ENCODE data around the gene DUSP2.
"Not testable (repeated sequence)": the region's sequence is repeated elsewhere in the genome, so short reads cannot be mapped to it uniquely, and the experiment has no call there.

DUSP2 gene

DNA sequence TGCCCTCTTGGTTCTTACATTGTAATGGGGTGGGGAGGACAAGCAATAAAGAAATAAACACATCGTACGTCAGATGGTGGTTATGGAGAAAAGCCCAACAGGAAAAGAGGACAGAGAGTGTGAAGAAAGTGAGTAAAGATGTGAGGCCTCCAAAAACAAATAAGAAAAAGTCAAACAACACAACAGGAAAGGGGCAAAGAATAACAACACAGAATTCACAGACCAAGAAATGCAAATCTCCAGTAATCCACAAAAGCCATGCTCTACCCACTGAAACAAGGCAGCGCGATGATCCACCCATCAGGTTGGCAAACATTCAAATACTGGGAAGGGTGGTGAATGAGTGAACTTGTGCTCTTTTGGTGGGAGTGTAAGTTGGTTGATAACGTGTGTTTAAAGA is 16.7 kb upstream of the DUSP2 start:
- DNase-seq (ENCODE audit: low read depth) = no peak

DNA sequence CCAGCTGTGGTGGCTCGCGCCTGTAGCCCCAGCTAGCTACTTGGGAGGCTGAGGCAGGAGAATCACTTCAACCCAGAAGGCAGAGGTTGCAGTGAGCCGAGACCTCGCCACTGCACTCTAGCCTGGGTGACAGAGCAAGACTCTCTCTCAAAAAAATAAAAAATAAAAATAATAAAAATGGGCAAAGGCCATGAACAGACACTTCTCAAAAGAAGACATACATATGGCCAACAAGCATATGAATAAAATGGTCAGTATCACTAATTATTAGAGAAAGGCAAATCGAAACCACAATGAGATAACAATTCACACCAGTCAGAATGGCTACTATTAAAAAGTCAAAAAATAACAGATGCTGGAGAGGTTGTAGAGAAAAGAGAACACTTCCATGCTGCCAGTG is 15.1 kb upstream of the DUSP2 start:
- DNase-seq (ENCODE audit: low read depth) = not testable (repeated sequence)

DNA sequence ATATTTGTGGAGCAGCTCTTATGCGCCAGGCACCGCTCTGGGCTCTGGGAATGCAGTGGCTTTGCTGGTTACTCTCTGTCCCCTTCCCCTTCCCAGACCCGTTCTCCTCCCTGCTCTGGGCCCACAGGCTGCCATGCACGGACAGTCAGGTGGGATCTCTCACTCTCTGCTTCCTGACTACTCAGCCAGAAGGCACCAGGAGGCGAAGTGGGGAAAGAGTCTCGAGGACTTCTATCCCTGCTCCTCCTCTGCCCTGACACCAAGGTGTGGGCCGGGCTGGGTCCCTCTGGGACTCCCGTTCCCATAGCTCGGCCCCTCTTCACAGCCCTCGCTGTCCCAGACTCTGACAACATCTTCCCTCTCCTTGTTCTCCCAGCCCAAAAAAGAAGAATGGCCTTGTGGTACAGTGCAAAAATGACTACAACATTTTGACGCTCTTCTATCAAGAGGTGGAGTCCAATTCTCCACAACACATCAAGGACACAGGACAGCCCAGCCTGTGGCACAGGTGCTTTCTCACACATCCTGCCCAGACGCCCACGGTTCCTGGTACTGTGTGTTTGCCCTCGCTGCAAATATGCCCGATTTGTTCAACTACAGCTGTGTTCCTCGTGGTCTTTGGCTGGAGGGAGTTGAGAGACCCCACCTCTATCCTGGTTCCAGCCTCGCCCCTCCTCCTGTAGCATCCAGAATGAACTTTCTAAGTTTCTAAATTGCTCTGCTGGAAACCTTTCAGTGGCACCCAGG is 14.0 kb upstream of the DUSP2 start:
- no peak for DNase-seq (ENCODE audit: low read depth)

DNA sequence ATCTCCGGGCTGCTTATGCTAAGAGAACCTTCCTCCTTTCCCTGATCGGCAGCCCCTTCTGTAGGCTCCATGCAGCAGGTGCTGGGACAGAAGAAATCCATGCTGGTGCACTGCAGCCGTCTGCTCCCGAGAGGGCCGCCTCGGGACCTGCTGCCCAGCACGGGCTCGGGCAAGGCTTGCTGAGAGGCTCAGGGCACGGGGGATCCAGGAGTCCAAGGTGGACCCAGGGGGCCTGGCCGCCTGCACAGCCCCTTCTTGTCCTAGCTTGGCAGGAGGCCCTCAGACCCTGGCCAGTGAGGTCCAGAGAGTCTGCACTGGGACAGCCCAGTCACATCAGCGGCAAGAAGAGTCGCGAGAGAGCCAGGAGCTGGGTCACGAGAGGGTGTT is 13.3 kb upstream of the DUSP2 start:
- DNase-seq (ENCODE audit: low read depth) = no peak

DNA sequence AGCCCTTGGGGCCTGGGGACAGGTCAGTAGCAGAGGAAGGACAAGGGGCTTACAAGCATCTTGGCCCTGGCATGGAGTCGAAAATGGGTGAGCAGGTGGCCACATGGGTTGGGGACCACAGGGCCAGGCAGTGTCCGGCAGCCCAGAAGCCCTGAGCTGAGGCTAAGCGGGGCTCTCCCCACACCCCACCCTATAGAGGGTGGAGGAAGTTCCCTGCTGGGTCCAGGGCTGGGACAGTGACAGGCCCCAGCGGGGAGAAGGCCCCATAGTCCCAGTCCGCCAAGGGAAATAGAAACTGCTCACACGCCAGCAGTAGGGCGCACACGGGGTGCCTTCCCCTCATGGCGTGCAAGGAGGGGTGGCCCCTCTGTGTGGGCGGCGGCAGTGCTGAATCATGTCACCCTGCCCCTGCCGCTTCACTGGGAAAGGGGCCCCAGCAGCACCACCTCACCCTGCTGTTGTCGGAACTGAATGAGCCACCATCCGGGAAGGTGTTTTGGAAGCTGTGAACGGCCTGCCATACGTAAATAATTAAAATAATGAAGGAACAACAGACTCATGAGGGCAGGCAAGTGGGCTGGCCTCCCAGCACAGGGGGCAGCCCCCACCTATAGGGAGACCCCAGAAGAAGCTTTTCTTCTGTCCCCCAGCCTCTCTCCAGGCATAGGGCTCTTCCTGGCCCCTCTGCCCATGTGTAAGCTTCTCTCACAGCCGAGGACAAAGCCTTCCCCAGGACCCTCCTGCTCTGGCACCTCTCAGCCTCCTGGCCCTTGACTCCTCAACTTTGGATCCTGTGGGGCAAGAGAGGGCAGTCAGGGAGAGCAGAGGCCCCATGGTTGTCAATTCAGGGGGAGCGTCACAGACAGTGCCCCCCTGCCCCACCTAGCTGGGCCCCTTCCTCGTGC is 12.7 kb upstream of the DUSP2 start:
- DNase-seq (ENCODE audit: low read depth) = no peak

DNA sequence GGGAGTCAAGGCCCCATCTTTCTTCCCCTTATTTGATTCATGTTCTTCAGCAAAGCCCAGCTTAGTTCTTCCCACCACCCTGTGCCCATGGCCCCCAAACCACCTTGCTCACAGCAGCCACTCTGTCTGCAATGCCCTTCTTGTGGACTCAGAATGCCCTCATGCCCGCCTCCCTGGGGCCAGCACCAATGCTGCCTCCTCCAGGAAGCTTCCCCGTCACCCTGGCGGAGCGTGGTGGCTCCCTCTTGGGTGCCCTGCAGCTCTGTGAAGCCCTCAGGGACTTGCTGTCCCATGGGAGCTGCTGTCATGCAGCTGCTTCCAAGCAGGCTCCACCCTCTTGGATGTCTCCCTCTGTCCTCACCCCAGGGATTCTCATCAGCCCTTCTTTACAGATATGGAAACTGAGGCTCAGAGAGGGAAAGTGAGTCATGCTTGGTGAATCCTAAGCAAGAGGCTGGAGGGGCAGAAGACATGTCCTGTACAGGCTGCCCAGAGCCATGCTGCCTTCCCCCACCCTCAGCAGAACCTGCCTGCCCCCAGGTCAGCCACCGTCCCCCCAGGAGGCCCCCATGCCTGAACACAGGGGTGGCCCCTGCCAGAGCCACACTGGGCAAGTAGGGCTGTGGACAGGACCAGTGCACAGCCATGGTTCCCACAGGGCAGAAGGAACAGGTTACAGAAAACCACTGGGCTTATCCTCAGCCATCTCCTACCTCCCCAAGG is 11.8 kb upstream of the DUSP2 start:
- DNase-seq (ENCODE audit: low read depth) = no peak

DNA sequence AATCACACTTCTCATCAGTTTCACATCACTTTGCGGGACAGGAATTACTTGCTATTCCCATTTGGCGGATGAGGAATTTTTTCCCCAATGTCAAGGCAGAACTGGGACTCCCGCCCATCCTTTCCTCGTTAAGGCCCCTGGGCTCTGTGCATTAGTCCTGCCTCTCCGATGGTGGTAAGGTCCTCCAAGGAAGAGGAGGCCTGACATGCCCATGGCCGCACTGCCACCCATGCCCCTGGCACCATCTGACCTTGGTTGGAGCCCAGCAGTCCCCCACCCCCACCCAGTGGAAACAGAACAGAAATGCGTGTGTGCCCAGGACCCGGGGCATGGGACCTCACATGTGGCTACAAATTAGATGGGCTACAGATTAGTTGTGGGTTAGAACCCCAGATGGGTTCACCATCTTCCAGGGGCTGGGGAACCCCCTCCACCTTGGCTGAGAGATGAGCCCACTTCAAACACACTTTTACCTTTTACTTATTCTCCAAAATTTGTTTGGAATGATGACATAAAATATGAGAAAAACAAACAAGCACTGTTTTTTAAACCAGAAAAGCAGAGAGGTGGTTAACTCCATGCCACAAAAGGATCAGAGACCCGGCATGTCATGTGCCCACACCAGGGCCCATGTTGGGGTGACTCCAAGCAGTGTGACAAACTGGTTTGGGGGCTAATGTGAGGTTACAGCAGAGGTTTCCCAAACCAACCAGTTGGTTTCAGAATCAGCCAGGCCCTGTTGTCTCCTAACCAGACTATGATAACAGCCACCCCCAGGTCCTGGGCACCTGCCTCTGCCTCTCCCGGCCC is 11.0 kb upstream of the DUSP2 start:
- DNase-seq (ENCODE audit: low read depth) = no peak

DNA sequence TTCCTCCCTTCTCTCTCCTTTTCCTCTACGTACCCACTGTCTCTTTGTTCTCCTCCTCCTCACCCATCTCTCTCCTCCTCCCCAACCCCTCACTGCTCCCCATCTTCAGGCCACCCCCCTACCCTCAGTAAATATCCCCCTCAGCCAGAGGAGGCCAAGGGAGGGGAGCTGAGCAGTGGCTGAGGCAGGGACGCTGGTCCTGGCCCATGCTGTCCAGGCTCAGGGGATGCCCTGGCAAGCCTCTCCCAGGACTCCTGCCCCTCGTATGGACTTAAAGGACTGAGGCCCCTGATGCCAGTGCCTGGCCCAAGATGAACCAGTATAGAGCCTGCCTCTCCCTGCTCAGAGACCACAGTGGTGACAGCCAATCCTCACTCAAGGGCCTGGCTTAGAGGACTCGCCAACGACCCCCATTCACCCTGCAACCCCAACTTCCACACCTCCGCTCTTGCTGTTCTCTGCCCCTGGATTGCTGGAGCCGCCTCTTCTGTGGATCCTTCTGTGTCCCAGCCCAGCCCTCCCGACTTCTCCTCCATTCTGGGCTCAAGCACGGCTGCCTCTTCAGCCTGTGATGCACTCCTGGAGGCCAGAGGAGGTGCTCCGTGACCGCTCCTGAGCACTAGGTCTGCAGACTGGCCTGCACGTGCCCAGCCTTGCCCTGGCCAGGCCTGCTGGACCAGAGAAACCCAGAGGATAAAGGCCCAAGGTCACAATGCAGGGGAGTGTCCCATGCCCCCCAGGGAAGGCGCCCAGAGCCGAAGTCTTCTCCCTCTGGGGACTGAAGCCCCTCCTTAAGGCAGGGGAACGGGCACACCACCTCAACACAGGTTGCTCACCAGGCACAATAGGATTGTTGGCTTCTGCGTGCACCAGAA is 9.5 kb upstream of the DUSP2 start:
- DNase-seq (ENCODE audit: low read depth) = no peak

DNA sequence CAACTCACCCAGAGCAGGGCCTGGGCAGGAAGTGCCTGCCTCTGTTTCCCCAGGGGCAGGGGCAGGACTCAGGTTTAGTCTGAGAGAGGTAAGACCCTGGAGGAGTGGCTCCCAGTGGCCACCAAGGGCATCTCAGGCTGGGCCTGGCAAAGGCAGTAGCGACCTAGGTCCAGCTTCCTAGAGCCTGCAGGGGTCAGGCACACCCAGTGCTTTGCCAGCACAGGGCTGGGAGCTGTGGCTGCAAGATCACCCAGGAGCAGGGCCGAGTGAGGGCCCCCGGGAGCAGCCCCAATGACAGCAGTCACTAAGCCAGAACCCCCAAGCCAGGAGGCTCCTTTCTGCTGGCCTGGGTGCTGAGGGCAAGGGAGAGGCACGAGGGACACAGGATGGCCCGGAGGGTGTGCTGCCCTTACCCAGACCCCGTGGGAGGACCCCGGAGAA is 8.8 kb upstream of the DUSP2 start:
- DNase-seq (ENCODE audit: low read depth) = no peak

DNA sequence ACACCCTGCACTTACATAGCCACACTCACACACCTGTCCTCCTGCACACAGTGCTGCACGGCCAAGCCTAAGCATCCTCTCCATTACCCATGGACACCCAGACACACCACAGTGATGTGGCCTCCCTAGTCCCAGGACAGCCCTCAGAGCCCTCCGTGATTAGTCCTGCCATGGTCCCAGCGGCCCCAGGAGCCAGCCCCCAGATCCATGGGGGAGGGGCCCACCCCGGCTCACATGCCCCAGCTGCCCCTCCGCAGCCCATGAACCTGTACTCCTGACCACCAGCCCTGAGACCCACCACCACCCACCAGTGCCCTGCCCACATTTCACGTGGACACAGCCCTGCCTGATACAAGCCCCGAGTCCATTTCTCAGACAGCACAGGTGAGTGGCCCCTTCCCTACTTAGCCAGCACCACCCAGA is 8.1 kb upstream of the DUSP2 start:
- no peak for DNase-seq (ENCODE audit: low read depth)

DNA sequence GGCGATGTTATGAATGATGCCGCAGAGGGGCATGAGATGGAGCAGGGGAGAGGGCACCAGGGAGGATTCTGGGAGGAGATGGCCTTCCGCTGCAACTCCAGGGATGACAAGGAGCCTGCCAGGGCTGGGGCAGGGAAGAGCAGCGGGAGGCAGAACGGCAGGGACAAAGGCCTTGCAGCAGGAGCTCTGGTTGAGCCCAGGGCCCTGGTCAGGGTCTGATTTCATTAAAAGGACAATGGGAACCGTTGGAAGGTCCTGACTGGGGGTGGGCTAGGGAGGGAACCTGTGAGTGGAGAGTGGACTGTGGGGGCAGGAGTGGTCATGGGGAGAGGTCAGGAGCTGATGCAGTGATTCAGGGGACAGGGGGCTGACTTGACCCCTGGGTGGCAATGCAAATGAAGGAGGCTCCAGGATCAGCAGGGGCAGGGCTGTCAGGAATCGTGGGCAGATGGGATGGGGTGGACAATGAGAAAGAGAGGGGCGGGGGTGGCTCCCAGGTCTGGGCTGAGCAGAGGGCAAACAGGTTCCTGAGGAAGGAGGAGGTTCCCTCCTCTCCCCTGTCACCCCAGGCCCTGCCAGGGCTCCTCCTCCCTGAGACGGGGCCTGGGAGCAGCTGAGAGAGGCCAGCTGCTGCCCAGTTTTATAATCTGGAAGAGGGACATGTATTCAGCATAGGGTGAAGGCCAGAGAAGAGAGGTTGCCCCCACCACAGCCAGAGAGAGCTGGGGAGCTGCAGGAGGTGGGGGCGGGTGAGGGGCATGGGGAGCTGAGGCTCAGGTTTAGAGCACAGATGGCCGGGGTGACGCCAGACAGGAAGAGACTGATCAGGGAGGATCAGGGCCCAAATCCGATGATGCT is 7.3 kb upstream of the DUSP2 start:
- no peak for DNase-seq (ENCODE audit: low read depth)

DNA sequence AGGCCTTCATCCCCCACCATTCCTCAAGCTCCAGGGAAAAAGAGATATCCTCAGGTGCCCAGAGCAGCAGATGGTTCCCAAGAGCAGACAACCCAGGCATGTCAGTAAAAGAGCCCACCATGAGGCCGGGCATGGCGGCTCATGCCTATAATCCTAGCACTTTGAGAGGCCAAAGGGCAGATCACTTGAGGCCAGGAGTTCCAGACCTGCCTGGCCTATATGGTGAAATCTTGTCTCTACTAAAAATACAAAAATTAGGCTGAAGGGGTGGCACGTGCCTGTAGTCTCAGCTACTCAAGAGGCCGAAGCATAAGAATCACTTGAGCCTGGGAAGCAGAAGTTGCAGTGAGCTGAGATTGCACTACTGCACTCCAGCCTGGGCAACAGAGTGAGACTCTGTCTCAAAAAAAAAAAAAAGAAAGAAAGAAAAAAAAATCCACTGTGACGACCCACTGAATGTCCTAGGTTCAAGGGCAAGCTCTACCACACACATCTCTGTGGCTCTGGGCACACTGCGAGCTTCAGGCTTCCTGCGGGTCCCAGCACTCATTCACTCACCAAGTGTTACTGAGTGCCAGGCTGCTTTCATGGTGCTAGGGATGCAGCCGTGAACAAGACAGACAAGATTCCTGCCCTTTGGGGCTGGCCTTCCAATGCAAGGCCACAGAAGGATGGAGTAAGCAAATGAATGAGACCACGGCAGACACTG is 6.5 kb upstream of the DUSP2 start:
- DNase-seq (ENCODE audit: low read depth) = no peak

DNA sequence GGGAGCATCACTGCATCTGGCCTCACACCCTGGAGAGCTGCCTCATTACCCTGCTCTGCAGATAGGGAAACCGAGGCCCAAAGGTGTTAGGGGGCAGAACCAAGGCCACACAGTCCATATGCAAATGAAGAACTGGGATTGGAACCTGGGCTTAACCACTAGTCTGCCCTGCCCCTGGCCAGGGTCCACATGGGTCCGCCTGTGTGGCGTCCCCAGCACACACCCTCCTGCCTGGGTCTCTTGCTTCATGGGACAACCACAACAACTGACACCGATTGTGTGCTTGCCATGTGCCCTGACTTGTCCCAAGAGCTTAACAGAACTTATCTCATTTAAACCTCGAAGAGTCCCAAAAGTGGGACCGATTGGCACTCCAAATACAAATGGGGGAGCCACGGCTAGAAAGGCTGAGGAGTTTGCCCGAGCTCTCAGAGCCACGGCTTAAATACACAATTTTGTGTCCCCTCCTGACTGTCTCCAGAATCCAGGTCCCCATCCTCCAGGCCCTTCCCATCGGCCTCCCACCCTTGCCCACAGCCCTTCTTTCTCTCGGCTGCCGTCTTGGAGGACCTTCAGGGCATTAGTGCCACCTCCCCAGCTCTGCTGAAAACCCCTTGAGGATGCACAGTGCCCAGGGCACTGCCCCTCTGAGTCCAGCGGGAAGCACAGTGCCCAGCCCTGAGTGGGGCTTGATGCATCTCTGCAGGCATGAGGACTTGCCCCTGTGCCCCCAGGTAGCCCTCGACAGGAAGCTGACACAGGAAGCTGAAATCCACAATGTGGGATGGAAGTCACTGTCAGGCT is 5.8 kb upstream of the DUSP2 start:
- DNase-seq (ENCODE audit: low read depth) = no peak

DNA sequence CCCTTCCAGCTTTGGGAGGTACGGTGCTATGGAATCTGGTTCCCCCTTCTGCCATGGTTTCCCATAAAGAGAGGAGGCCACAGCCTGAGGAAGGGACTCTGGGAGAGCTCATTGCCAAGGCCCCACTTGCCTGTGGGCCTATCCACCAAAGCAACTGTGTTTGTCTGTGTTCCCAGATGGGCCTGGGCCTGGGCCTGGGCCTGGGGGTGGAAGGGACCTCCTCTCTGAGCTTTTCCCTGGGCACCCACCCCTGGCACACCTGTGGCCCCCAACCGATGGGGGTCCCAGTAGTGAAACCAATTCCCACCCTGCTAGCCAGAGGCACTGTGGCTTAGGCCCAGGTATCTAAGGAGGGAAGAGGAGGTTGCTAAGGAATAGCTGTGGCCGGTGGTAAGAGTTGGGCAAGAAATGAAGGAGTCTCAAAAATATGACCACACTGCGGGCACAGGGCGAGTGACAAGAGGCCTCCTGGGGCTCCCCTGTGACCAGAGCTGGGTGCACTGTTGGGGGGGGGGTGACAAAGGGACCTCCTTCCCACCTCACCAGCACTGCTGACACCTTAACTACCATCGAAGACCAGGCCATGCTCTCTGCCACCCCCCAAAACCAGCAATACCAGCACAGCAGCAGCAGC is 4.9 kb upstream of the DUSP2 start:
- no peak for DNase-seq (ENCODE audit: low read depth)

DNA sequence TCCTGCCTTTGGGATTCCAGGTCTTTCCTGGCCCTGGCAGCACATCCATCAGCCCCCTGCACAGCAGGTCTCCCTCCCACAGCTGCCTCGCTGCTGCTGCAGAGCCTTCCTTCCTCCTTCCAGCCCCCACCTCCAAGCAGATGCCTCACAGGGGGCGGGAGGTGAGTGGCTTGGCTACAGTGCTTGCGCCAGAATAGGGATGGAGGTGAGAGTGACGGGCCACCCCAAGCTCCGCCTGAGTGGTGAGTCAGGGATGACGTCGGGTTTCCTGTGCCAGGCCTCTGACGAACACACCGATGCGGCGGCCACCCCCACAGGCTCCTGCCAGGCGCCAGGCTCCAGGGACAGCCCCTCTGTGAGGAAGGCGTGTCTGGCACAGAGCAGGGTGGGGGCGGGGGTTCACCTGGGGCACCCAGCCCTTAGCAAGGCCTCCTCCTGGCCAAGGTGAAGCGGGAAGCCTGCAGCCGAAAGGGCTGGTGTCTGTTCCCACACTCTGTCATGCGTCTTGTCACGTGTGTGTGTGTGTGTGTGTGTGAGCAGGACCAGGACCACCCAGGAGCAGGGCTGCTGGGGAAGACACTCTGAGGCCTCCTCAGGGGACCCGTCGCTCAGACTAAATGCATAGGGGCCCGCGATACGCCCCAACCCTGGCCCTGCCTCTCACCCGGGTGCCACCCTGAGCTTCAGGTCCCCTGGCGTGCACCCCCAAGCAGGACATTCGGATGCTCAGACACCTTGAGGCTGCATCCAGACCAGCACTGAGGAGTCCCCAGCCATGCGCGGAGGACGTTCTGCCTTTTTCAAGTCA is 3.4 kb upstream of the DUSP2 start:
- DNase-seq (ENCODE audit: low read depth) = peak; percentile 64

DNA sequence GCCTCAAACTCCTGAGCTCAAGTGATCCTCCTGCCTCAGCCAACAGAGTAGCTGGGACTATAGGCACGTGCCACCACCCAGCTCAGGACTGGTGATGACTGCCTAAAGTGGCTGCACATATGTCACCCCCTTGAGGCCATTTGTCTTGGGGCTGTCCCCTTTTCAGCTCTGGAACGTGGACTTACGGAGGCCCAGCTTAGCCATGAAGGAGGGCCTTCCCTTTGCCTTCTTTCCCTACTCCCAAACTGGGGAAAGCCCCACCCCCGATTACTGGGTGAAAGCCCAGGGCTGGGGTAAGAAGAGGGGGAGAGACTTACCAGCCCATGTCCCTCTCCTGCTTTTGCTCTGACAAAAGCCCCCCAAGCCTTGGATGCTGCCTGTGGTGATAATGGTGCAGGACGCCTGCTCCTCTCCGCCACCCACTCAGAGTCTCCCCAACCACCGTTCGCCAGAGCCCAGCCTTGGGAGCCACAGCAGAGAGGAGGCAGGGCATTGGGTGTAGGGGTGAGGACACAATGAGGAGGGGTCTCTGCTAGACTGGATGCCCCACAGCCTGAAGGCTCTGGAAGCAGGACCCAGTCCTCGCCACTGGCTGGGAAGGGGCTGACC is 2.5 kb upstream of the DUSP2 start:
- DNase-seq (ENCODE audit: low read depth) = no peak
